Immature natural killer cell (primary cell): Measurements from ENCODE around the gene DRD4. TPM values are rescaled to one million over a fixed set of nuclear protein-coding genes. Genes with fewer than 3 reads are reported as not detected.
"Not testable (repeated sequence)": the region's sequence is repeated elsewhere in the genome, so short reads cannot be mapped to it uniquely, and the experiment has no call there.

Experiments
- DNase-seq, 3 donors: peaks; one replicate each; pipeline ENCODE4 v3.0.0; 2022; ENCODE audit warnings: mixed read lengths in 1 of 3
- H3K27ac Mint-ChIP-seq, 6 donors: one replicate each; pipeline ENCODE4 v1.8.0; 2020; ENCODE audit warnings: mixed read lengths in 6 of 6, mild to moderate bottlenecking in 5 of 6, inconsistent platforms in 4 of 6, moderate library complexity in 3 of 6
- H3K27me3 Mint-ChIP-seq, 3 donors: one replicate each; pipeline ENCODE4 v1.8.0; 2020 to 2021; ENCODE audit warnings: low read depth in 3 of 3, mild to moderate bottlenecking in 3 of 3, mixed read lengths in 3 of 3, moderate library complexity in 3 of 3, inconsistent platforms in 1 of 3
- H3K36me3 Mint-ChIP-seq, 3 donors: one replicate each; pipeline ENCODE4 v1.8.0; 2020; ENCODE audit warnings: mixed read lengths in 3 of 3, inconsistent platforms in 2 of 3, mild to moderate bottlenecking in 2 of 3
- H3K4me1 Mint-ChIP-seq, 2 donors: one replicate each; pipeline ENCODE4 v1.8.0; 2020; ENCODE audit warnings: inconsistent platforms in 2 of 2, mild to moderate bottlenecking in 2 of 2, mixed read lengths in 2 of 2, moderate library complexity in 1 of 2
- H3K4me3 Mint-ChIP-seq, 5 donors: one replicate each; pipeline ENCODE4 v1.8.0; 2020; ENCODE audit warnings: mild to moderate bottlenecking in 5 of 5, mixed read lengths in 5 of 5, inconsistent platforms in 3 of 5, moderate library complexity in 3 of 5
- H3K9me3 Mint-ChIP-seq, 6 donors: one replicate each; pipeline ENCODE4 v1.8.0; 2020; ENCODE audit warnings: mild to moderate bottlenecking in 6 of 6, mixed read lengths in 6 of 6, inconsistent platforms in 4 of 6, moderate library complexity in 3 of 6
- polyA plus RNA-seq, 3 donors: library from polyadenylated mRNA; unstranded; fragments of 300-500 nt; fragmentation: Illumina TruSeq; gene quantifications; one replicate each; pipeline ENCODE4 v1.2.3, GENCODE V29; 2021

DRD4 gene
- polyA plus RNA-seq, 3 donors from 2014 or later, result not detected

- Mint-ChIP-seq H3K36me3 (peaks cover 0 to 4% (median 0%) of the 10 kb centered on the region in 3 donors), H3K9me3 (no peaks in the 10 kb centered on the region), H3K4me3 (no peak overlapping the region), H3K27me3 (peaks cover 5 to 11% (median 10%) of the 10 kb centered on the region in 3 donors), H3K27ac (no peak overlapping the region), H3K4me1 (peaks cover 0 to 6% of the 10 kb centered on the region in 2 donors)
- DNase-seq, result no peak
Observed at GRCh38 chr11:635945-636510, 1.0 kb upstream of the DRD4 start.

- no peaks in the 10 kb centered on the region for H3K9me3 Mint-ChIP-seq
- H3K27me3 Mint-ChIP-seq, result peaks cover 8 to 11% (median 10%) of the 10 kb centered on the region in 3 donors
- H3K27ac Mint-ChIP-seq, result no peak overlapping the region
- H3K4me1 Mint-ChIP-seq, result peaks cover 0 to 6% of the 10 kb centered on the region in 2 donors
- peak overlapping the region in 3 of 5 donors; percentile 24 to 48 (median 26) for H3K4me3 Mint-ChIP-seq
- no peak for DNase-seq
- peaks cover 0 to 4% (median 0%) of the 10 kb centered on the region in 3 donors for H3K36me3 Mint-ChIP-seq
Observed at GRCh38 chr11:637333-637592, 194 bp downstream of the DRD4 start.

GRCh38 chr11:637593-638521 lies 788 bp downstream of the DRD4 start:
- DNase-seq, result no peak
- no peaks in the 10 kb centered on the region for H3K9me3 Mint-ChIP-seq
- H3K36me3 Mint-ChIP-seq, result peaks cover 0 to 2% (median 0%) of the 10 kb centered on the region in 3 donors
- no peak overlapping the region for H3K27ac Mint-ChIP-seq
- peaks cover 8 to 11% (median 10%) of the 10 kb centered on the region in 3 donors for H3K27me3 Mint-ChIP-seq
- H3K4me3 Mint-ChIP-seq, result peak overlapping the region in 4 of 5 donors; percentile 24 to 62 (median 38)
- H3K4me1 Mint-ChIP-seq, result peaks cover 0 to 6% of the 10 kb centered on the region in 2 donors

GRCh38 chr11:638631-639331 lies 1.7 kb downstream of the DRD4 start:
- peak overlapping the region in 1 of 5 donors; percentile 46 for H3K4me3 Mint-ChIP-seq
- H3K27ac Mint-ChIP-seq, result no peak overlapping the region
- peaks cover 8 to 11% (median 10%) of the 10 kb centered on the region in 3 donors for H3K27me3 Mint-ChIP-seq
- H3K36me3 Mint-ChIP-seq, result no peaks in the 10 kb centered on the region
- H3K9me3 Mint-ChIP-seq, result no peaks in the 10 kb centered on the region
- no peak for DNase-seq
- peaks cover 0 to 6% of the 10 kb centered on the region in 2 donors for H3K4me1 Mint-ChIP-seq

GRCh38 chr11:639332-639955 lies 2.4 kb downstream of the DRD4 start:
- Mint-ChIP-seq H3K4me3 (no peak overlapping the region), H3K4me1 (peaks cover 0 to 6% of the 10 kb centered on the region in 2 donors), H3K9me3 (no peaks in the 10 kb centered on the region), H3K36me3 (no peaks in the 10 kb centered on the region), H3K27me3 (peaks cover 8 to 11% (median 10%) of the 10 kb centered on the region in 3 donors), H3K27ac (no peak overlapping the region)
- DNase-seq, result no peak

GRCh38 chr11:640021-640706 lies 3.1 kb downstream of the DRD4 start:
- Mint-ChIP-seq H3K36me3 (no peaks in the 10 kb centered on the region), H3K27ac (no peak overlapping the region), H3K9me3 (no peaks in the 10 kb centered on the region), H3K27me3 (peaks cover 7 to 11% (median 8%) of the 10 kb centered on the region in 3 donors), H3K4me3 (peak overlapping the region in 1 of 5 donors; percentile 17), H3K4me1 (peaks cover 0 to 6% of the 10 kb centered on the region in 2 donors)
- DNase-seq, result no peak

GRCh38 chr11:641806-642370 lies 4.8 kb downstream of the DRD4 start:
- Mint-ChIP-seq H3K27ac (no peak overlapping the region), H3K27me3 (peaks cover 6 to 8% (median 7%) of the 10 kb centered on the region in 3 donors), H3K9me3 (no peaks in the 10 kb centered on the region), H3K4me1 (peaks cover 0 to 5% of the 10 kb centered on the region in 2 donors), H3K36me3 (no peaks in the 10 kb centered on the region), H3K4me3 (no peak overlapping the region)
- no peak for DNase-seq

GRCh38 chr11:643366-643765 lies 6.3 kb downstream of the DRD4 start:
- Mint-ChIP-seq H3K4me1 (peaks cover 0 to 2% of the 10 kb centered on the region in 2 donors), H3K4me3 (no peak overlapping the region), H3K27me3 (peaks cover 2 to 4% (median 3%) of the 10 kb centered on the region in 3 donors), H3K36me3 (no peaks in the 10 kb centered on the region), H3K9me3 (no peaks in the 10 kb centered on the region), H3K27ac (no peak overlapping the region)
- no peak for DNase-seq

- H3K9me3 Mint-ChIP-seq, result no peaks in the 10 kb centered on the region
- no peak overlapping the region for H3K4me3 Mint-ChIP-seq
- peaks cover 0 to 4% (median 0%) of the 10 kb centered on the region in 3 donors for H3K27me3 Mint-ChIP-seq
- DNase-seq, result no peak
- peaks cover 0 to 4% (median 0%) of the 10 kb centered on the region in 3 donors for H3K36me3 Mint-ChIP-seq
- H3K27ac Mint-ChIP-seq, result no peak overlapping the region
- H3K4me1 Mint-ChIP-seq, result peaks cover 0 to 2% of the 10 kb centered on the region in 2 donors
Observed at GRCh38 chr11:643849-644738, 7.0 kb downstream of the DRD4 start.

GRCh38 chr11:645536-645935 lies 8.5 kb downstream of the DRD4 start:
- no peaks in the 10 kb centered on the region for H3K9me3 Mint-ChIP-seq
- no peak overlapping the region for H3K27ac Mint-ChIP-seq
- no peak overlapping the region for H3K4me3 Mint-ChIP-seq
- peaks cover 0 to 4% (median 0%) of the 10 kb centered on the region in 3 donors for H3K27me3 Mint-ChIP-seq
- no peak for DNase-seq
- peaks cover 0 to 4% (median 0%) of the 10 kb centered on the region in 3 donors for H3K36me3 Mint-ChIP-seq
- no peaks in the 10 kb centered on the region for H3K4me1 Mint-ChIP-seq

- H3K4me1 Mint-ChIP-seq, result no peaks in the 10 kb centered on the region
- peaks cover 0 to 4% (median 0%) of the 10 kb centered on the region in 3 donors for H3K27me3 Mint-ChIP-seq
- no peak overlapping the region for H3K4me3 Mint-ChIP-seq
- no peaks in the 10 kb centered on the region for H3K9me3 Mint-ChIP-seq
- H3K36me3 Mint-ChIP-seq, result peaks cover 0 to 4% (median 0%) of the 10 kb centered on the region in 3 donors
- DNase-seq, result no peak
- H3K27ac Mint-ChIP-seq, result no peak overlapping the region
Observed at GRCh38 chr11:646214-646613, 9.1 kb downstream of the DRD4 start.

GRCh38 chr11:647672-648158 lies 10.6 kb downstream of the DRD4 start:
- H3K27ac Mint-ChIP-seq, H3K4me1 Mint-ChIP-seq, H3K9me3 Mint-ChIP-seq, H3K36me3 Mint-ChIP-seq, H3K27me3 Mint-ChIP-seq, DNase-seq, H3K4me3 Mint-ChIP-seq: not testable (repeated sequence)
